NCI-H1417 (cell line): ENCODE results near the gene TAS2R31.

Experiments
- DNase-seq, 3 experiments: peaks; one replicate each; lab custom pipeline; 2025; lab: John Stamatoyannopoulos, UW

TAS2R31 gene

DNA sequence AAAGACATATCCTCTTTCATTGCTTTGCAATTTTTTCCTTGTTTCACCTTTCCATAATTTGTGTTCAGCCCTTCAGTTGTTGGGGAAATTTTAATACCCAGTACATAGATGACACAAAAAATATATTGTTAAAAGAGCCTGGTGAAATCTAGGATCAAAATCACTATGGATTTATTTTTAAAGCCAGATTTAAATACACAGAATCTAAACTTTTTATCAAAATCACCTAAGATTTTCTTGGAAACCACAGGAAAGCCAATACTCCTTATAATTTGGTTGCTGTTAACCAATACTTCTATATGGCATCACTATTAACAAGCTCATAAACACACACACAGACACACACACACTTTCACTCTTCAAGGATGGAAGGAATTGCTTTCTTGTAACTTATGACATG, 33.0 kb downstream of the TAS2R31 start, which contains the start of gene TAS2R20:
TAS2R20 (minus strand) TSS at position 101 of the 400 bp plus-strand sequence. CDS start 429 bp downstream, outside the sequence.
- no peak for DNase-seq

DNA sequence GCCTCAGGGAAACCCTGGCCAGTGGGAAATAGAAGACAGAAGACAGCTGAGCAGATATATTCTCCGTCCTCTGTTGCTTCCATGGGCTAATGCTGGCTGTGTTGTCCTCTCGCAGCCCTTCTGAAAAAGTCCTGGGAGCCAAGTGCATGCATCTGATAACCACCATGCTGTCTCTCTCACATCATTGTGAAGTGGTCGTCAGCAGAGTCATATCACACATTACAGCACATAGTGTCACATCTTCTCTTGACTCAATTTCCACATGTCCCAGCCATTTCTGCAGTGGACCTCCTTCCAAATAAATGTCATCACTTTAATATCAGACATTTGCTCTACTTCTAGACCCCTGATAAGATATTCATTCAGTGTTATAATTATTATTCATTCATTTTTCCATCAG, 36.9 kb downstream of the TAS2R31 start:
- DNase-seq, result no peak

GRCh38 chr12:10989107-10989506, 42.1 kb downstream of the TAS2R31 start:
- DNase-seq, result no peak

DNA sequence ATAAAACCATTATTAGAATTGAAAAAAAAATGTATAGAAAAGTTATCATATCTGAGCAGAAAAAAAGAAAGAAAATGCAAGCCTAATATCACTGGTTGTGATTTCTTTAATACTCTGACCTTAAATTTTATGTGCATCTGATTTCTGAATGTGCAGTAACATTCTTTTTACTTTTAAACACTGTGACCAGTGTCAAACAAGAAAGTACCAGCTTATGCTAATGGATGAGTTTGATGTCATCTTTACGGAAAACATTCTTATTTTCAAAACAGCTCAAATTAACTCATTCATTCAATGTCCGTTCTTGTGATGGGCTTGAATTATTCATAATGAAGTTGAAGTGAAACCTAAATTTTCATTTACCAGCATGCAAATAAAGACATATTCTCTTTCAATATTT, 44.4 kb downstream of the TAS2R31 start, which contains the start of gene TAS2R50:
TAS2R50 (minus strand) TSS at position 101 of the 400 bp plus-strand sequence; CDS start at position 49, 52 bp downstream.
- no peak for DNase-seq

DNA sequence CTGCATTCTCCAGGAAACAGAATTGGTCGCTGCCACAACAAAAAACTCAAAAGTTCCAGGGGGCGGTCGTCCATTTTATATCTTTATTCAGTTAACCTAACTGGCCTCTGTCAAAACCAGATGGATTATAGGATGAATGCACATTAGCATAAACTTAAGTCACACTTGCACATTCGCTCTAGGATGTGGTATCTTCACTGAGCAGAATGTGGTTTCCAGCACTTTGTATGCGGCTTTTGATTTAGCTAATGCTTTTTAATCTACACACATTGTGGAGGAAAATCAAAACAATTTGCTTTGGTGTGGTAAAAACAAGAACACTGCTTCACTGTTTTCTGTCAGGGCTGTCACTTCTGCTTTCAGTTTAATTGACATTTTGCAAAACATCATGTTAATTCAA, 49.0 kb downstream of the TAS2R31 start:
- no peak for DNase-seq
